T-helper 2 cell treated with Interferon-gamma antibody and Interleukin-4, amounts not matched to agents 100 ng/mL and 5 ng/mL, for 36 hours (primary cell): Measurements from ENCODE around the gene SCD5. TPM values are rescaled to one million over a fixed set of nuclear protein-coding genes. Genes with fewer than 3 reads are reported as not detected.

ENCODE experiments used
- intact Hi-C: fragments of 100-400 bp; cut with micrococcal nuclease; formaldehyde crosslinking; loops from one replicate; pipeline ENCODE4 v1.15.1; 2023
- total RNA-seq: library from RNA; stranded (reverse); gene quantifications from 2 replicates; pipeline ENCODE4 v1.2.3, GENCODE V29; 2022

SCD5 gene
- total RNA-seq, 1 donor from 2014 or later, result 0.36 TPM

GRCh38 chr4:82640540-82640939 is 158.1 kb downstream of the SCD5 start:
- intact Hi-C loops, result no loop called here

DNA sequence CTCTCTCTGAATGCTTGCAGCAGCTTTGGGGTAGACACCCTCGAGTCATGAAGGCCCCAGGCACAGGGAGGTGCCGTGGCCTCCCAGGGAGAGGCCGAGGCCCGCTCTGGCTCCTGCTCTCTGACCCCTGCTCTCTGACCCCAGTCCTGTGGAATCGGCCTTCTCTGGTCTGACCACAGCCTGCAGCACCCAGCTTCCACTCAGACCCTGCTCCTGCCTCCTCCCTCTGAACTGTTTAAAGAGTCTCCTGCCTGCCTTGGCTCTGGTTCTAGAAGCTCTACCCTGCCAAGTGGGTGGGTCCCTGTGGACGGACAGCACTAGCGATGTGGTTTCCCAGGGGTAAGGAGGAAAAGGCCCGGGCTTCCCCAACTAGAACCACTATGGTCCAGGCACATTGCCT is 158.6 kb downstream of the SCD5 start:
- intact Hi-C loops, result no loop called here

GRCh38 chr4:82638479-82638878 is 160.1 kb downstream of the SCD5 start:
- intact Hi-C loops, result no loop called here

DNA sequence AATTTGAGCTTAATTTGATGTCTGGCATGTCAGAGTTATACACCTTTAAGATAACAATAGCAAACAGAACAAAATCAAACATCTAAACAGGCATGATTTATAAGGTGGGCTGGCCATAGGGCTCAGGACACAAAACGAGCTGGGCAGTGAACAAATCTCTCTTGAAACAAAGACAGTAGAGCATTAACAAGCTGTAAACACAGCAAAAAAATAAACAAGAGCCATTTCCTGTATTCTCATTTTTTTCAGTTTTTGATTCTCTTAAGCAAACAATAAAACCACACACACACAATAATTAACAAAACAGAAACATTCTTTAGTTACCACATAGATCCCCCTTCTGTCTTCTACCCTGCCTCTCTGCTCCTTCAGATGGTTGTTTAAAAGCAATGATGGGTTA is 168.5 kb downstream of the SCD5 start:
- intact Hi-C loops, result no loop called here

DNA sequence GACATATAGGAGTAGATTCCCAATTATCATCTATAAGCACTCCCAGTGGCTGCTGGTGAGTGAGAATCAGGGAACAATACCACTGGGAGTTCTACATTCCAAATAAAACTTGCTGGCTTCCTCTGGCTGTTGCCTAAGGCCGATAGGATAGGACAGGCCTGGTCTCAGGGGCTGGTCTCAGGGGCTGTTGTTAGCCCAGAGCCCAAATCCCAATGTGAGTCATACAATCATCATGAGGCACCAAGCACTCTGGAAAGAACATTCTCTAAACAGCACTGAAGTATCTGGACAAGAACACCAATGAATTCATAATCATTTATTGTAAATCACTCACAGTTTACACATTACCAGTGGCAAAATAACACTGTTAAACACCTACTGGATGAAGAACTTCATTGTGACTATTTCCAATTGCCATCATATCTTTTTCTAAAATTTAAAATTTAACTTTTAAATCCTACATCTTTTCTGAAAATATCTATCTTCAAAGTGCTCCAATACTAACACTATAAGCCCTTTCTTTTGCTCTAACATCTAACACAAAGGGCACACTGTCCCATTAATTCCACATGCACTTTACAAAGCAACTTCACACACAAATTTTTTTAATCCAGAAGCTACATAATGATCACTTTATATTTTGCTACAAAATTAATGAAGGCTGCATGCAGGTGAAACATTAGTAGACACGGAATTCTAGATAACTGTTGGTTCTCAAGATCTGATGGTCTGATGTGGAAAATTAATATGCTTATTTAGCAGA is 169.2 kb downstream of the SCD5 start:
- intact Hi-C loops, result no loop called here

DNA sequence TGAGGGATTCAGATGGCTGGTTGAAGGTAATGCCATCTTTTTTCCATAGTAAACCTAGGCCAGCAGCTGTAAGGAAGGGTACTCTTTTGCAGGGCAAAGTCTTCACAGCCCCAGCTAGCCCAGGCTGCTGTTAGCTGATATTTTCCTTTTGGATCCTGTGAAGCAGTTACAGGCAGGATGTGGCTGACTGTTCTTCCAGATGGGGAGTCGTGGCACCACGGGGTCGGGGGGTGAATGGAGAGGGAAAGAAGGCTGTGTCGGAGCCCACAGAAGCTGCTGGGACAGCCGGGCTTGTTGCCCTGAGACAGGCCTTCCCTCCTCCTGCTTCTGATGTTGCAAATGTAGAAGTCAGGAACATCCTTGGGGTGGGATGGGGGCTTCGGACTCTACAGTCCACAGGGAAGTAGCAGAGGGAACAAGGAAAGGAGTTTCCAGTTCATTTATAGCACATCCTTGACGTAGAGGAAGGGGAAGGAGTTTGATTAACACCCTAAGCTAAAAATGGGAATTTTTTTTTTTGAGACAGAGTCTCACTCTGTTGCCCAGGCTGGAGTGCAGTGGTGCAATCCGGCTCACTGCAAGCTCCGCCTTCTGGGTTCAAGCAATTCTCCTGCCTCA is 172.2 kb downstream of the SCD5 start:
- intact Hi-C loops, result no loop called here

GRCh38 chr4:82624819-82625218 is 173.8 kb downstream of the SCD5 start:
- intact Hi-C loops, result no loop called here

GRCh38 chr4:82623121-82623683 is 175.4 kb downstream of the SCD5 start:
- intact Hi-C loops, result no loop called here

DNA sequence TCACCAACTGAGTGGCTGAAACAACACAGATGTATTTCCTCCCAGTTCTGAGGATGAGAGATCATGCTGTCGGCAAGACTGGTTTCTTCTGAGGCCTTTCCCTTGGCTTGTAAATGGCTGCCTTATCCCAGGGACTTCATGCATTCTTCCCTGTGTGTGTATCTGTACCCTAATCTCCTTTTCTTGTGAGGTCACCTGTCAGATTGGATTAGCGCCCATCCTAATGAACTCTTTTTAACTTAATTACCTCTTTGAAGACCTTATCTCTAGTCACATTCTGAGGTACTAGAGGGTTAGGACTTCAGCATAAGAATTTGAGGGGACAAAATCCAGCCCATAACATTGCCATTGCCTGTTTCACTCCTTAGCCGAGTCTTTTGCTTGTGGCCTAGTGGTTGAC is 177.3 kb downstream of the SCD5 start:
- intact Hi-C loops, result no loop called here

GRCh38 chr4:82620126-82620735 is 178.4 kb downstream of the SCD5 start:
- intact Hi-C loops, result no loop called here

DNA sequence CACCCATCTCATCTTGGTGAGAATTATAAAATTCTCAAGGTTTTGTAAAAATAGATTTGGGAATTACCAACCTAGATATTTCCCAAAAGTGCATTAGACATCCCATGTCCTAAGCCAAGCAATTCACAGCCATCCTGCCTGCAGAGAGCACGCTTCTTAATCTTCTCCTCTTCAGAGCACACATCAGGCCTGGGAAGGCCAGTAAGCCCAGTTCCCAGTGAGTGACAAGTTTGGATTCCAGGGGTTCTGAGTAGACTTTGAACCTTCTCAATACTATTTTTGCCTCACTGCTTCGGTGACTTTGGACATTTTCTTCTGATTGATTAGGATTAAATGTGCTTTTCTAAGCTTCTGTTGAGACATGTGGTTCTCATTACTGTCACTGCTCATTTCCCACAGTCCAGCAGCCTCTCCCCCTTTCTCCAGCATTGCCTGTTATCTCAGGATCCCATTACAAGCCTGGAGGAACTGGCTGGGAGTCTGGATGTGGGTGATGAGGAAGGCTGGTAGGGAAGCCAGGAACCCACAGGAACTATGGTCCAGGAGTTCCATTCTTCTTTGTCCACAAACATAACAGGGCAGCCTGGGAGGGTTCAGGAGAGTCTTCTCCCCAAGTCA is 180.4 kb downstream of the SCD5 start:
- intact Hi-C loops, result no loop called here

DNA sequence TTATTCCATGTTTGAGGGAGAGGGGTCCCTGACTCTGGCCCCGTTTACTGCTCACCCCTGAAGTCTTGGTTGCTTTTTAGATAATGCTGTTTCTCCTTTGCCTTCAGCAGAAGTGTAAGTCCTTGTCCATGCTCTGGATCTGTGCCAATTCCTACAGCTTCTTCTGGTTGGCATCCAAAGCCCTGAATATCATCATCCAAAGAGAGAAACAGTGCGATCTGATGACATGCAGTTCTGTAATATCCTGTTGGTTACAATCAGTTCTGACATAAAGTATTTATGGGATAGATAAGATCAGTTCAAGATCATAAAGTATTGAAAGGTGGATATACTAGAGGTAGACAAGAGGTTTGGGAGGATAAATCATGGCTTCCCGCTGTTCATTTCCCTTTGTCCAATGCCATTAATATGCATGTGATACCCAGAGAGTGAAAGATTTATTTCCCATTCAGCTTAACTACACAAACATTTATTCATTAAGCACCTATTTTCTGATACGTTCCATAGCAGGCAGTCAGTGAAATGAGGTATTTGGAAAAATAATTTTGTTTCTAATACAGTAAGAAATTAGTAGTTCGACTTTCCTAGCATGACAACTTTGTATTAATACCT is 183.7 kb downstream of the SCD5 start:
- intact Hi-C loops, result no loop called here

DNA sequence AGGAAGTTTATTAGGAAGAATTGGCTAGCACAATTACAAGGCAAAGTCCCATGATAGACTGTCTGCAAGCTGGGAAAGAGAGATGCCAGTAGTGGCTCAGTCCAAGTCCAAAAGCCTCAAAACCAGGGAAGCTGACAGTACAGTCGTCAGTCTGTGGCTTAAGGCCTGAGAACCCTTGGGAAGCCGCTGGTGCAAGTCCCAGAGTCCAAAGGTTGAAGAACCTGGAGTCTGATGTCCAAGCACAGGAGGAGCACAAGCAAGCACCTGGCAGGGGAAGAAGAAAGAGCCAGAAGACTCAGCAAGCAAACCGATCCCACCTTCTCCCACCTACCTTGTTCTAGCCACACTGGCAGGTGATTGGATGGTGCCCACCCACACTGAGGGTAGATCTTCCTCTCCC is 185.5 kb downstream of the SCD5 start:
- intact Hi-C loops, result no loop called here

DNA sequence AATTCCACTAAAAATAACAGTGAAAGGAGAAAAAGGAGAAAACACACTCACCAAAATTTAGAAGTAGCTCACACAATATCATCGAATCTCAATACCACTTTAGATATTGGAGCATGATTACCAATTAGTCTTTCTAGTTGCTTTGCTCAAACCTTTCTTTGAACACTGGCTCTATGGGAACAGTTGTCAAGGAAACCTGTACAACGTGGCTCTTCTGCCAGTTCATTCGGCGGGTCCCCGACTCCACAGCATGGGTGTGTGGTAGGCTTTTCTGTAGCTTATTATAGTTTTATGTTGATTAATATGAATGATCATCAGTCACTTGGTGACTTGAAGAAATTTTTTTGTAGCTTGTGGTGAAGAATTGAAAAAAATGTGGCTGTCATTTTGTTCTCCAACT is 186.6 kb downstream of the SCD5 start:
- intact Hi-C loops, result no loop called here

GRCh38 chr4:82611527-82611926 is 187.1 kb downstream of the SCD5 start:
- intact Hi-C loops, result no loop called here

GRCh38 chr4:82610041-82610440 is 188.6 kb downstream of the SCD5 start:
- intact Hi-C loops, result no loop called here

GRCh38 chr4:82606622-82607021 is 192.0 kb downstream of the SCD5 start:
- intact Hi-C loops, result no loop called here

- intact Hi-C loops, result no loop called here
Measured at GRCh38 chr4:82604522-82604921, 194.1 kb downstream of the SCD5 start.

- intact Hi-C loops, result no loop called here
Measured at GRCh38 chr4:82601242-82602015, 197.2 kb downstream of the SCD5 start.

DNA sequence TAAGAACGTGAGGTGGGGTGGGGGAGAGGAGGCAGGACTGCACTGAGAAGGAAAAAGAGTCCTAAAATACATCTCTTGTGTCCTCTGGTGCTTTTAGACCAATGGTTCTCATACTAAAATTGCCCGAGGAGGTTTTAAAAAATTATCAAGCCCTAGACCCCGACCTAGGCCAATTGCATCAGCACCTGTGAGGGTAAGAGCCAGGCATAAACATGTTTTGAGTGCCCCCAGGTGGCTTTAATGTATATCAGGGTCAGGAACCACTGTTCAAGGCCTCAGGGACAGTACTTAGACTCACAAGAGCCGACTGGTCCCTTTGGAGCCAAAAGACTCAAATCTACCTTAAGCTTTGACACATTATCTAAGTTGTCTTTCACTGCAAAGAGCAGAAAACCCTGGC is 199.3 kb downstream of the SCD5 start:
- intact Hi-C loops, result no loop called here

DNA sequence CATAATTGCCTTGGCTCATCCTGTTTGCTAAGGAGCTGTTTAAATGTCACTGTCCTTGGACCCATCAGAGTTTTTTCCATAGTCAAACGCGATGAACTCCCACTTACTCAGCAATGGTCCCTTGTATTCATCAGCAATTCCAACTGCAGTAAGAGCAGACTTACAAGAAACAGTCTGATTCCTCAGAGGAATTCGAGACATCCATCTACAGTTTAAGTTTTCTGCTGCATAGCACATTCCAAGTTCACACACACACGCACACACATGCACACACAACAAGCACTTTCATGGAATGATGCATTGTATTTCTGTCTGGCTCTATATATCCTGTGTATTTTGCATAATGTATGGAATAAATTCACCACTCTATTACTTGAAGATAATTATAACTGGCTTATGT is 204.1 kb downstream of the SCD5 start:
- intact Hi-C loops, result no loop called here
